Measurements from ENCODE around the gene EMCN.
"Not testable (repeated sequence)": the region's sequence is repeated elsewhere in the genome, so short reads cannot be mapped to it uniquely, and the experiment has no call there.

Gene EMCN

DNA sequence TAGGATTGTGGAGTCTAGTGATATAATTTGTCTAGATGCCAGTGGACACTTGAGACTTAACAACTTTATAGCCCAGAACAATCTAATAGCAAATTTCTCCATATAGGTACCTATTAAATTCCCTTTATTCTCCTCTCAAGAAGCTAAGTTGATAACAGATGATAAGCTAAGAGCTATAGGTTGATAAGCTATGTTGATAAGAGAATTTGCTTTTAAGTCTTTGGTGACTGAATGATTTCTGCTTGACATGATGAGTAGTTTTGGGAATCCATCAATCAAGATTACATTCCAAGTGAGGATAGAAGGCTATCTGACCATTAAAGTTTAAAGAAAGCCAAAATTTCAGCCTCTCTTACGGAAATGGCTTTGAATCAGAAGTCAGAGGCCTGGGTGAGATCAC is 131.6 kb downstream of the EMCN start:
- Histone ChIP-seq H3K27me3 (no peaks in the 10 kb centered on the region), H3K9me3 (no peaks in the 10 kb centered on the region), H3K27ac (no peak overlapping the region), H3K4me3 (no peak overlapping the region), H3K4me1 (no peaks in the 10 kb centered on the region), H3K36me3 (no peaks in the 10 kb centered on the region)
- intact Hi-C loops (cut with DNase I; ENCODE audit: low total_unique reads) = no loop called here
- no peak for DNase-seq
- TF ChIP-seq, protein P1, sequence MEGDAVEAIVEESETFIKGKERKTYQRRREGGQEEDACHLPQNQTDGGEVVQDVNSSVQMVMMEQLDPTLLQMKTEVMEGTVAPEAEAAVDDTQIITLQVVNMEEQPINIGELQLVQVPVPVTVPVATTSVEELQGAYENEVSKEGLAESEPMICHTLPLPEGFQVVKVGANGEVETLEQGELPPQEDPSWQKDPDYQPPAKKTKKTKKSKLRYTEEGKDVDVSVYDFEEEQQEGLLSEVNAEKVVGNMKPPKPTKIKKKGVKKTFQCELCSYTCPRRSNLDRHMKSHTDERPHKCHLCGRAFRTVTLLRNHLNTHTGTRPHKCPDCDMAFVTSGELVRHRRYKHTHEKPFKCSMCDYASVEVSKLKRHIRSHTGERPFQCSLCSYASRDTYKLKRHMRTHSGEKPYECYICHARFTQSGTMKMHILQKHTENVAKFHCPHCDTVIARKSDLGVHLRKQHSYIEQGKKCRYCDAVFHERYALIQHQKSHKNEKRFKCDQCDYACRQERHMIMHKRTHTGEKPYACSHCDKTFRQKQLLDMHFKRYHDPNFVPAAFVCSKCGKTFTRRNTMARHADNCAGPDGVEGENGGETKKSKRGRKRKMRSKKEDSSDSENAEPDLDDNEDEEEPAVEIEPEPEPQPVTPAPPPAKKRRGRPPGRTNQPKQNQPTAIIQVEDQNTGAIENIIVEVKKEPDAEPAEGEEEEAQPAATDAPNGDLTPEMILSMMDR (IDR thresholded peaks at IDR 0.05) = no peak

GRCh38 chr4:100380401-100380800 is 137.4 kb downstream of the EMCN start:
- H3K27me3 ChIP-seq; H3K4me1 ChIP-seq; H3K27ac ChIP-seq; intact Hi-C loops (cut with DNase I; ENCODE audit: low total_unique reads); H3K36me3 ChIP-seq; DNase-seq; H3K4me3 ChIP-seq; H3K9me3 ChIP-seq: not testable (repeated sequence)

- Histone ChIP-seq H3K4me3 (no peak overlapping the region), H3K36me3 (no peaks in the 10 kb centered on the region), H3K9me3 (no peaks in the 10 kb centered on the region), H3K27ac (no peak overlapping the region), H3K27me3 (no peaks in the 10 kb centered on the region), H3K4me1 (no peaks in the 10 kb centered on the region)
- TF ChIP-seq, protein P1 (IDR thresholded peaks at IDR 0.05) = no peak
- intact Hi-C loops (cut with DNase I; ENCODE audit: low total_unique reads) = no loop called here
- no peak for DNase-seq
Observed at GRCh38 chr4:100379583-100380105, 138.2 kb downstream of the EMCN start.

- DNase-seq = no peak
- intact Hi-C loops (cut with DNase I; ENCODE audit: low total_unique reads) = no loop called here
- Histone ChIP-seq H3K27me3 (no peaks in the 10 kb centered on the region), H3K4me3 (no peak overlapping the region), H3K36me3 (no peaks in the 10 kb centered on the region), H3K9me3 (no peaks in the 10 kb centered on the region), H3K27ac (no peak overlapping the region), H3K4me1 (no peaks in the 10 kb centered on the region)
- TF ChIP-seq, protein P1 (IDR thresholded peaks at IDR 0.05) = no peak
Observed at GRCh38 chr4:100372432-100372831, 145.4 kb downstream of the EMCN start.

DNA sequence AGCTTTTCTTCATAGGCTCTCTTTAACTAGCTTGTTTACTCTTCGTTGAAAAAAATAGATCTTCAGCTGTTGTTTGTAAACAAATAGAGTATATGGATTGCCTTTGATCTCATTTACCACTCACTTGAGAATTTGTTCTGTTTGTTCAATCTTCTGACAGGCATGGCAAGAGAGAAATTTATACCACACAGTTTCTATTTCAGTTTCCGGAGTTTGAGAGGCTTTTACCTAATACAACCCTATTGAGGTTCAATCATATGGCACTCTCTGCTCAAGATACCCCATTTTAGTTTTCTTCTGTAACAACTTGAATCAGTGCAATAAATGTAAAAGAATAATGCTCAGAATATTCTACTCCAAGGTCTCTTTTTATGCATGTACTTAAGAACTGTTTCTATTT is 148.0 kb downstream of the EMCN start:
- Histone ChIP-seq H3K4me1 (no peaks in the 10 kb centered on the region), H3K4me3 (no peak overlapping the region), H3K9me3 (no peaks in the 10 kb centered on the region), H3K27ac (no peak overlapping the region), H3K27me3 (no peaks in the 10 kb centered on the region), H3K36me3 (no peaks in the 10 kb centered on the region)
- DNase-seq = no peak
- intact Hi-C loops (cut with DNase I; ENCODE audit: low total_unique reads) = no loop called here
- TF ChIP-seq, protein P1 (IDR thresholded peaks at IDR 0.05) = no peak

DNA sequence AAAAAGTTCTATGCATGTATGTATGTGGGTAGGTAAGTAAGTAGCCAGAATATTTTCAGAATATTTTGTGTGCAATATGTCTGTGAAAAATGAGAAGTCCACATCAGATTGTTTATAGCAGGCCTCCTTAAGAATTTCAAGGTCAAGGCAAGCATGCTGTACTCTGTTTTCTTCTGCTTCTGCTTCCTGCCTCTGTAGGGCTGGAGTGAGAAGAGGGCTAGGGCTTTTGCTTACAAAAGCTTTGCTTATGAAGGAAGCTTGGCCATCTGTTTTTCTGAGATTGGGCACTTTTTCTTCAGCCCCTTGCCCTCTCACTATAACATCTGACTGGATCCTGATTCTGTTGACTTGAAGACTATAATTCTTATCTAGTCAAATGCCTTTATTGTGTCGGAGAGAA is 150.4 kb downstream of the EMCN start:
- no peaks in the 10 kb centered on the region for H3K4me1 ChIP-seq
- no peak overlapping the region for H3K27ac ChIP-seq
- H3K4me3 ChIP-seq = no peak overlapping the region
- H3K9me3 ChIP-seq = no peaks in the 10 kb centered on the region
- intact Hi-C loops (cut with DNase I; ENCODE audit: low total_unique reads) = no loop called here
- TF ChIP-seq, protein P1 (IDR thresholded peaks at IDR 0.05) = no peak
- no peaks in the 10 kb centered on the region for H3K36me3 ChIP-seq
- no peak for DNase-seq
- H3K27me3 ChIP-seq = no peaks in the 10 kb centered on the region
